CD4-positive, alpha-beta T cell treated with Interleukin-2 at 100 ng/mL for 4 hours (primary cell): ENCODE measurements around the gene FAM168B.

Experiments used
- DNase-seq: peaks from one replicate; pipeline ENCODE4 v3.0.0-alpha.2; 2020; ENCODE audit warnings: low spot score

FAM168B gene

GRCh38 chr2:131055169-131056065, 37.8 kb downstream of the FAM168B start:
- DNase-seq: no peak

DNA sequence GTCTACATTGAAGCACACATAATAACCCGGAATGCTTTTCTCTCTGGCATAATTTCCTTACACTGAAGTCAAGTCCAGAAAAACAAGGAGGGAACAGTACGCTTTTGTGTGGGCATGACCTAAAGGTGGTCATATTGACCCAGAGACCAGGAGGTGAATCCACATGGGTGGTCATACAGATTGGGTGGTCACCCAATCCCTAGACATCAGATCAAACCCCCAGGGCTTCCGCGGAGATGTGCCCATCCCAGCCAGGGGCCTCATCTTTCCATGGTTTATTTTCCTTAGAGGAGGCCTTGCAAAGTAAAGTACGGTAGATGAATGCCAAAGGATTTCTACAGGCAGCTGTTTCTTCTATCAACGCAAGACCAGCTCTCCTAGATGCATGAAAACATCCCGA, 38.8 kb downstream of the FAM168B start:
- DNase-seq: no peak

DNA sequence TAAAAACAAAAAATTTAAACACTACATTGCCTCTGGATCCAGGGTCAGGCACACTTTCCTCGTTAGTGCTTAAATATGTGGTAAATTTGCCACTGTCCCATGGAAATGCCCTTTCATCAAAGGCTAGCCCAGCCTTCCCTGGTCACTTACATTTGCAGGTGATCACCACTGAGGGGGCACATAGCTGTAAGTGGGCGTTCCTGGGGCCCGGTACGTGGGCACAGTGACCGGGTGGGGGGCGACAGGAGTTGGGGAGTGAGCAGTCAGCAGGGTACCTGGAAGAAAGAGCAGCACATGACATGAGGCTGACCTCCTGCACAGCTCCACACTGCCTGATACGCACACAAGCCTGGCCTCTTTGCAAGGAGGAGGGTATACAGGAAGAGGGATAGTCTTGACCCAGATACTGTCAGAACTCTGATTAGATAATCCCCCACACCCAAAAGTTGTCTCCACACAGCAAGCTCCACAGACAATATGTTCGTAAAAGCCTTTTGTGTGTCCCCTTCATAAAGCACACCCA, 40.5 kb downstream of the FAM168B start:
- DNase-seq: no peak

- no peak for DNase-seq
Observed at GRCh38 chr2:131050896-131051295, 42.4 kb downstream of the FAM168B start.

DNA sequence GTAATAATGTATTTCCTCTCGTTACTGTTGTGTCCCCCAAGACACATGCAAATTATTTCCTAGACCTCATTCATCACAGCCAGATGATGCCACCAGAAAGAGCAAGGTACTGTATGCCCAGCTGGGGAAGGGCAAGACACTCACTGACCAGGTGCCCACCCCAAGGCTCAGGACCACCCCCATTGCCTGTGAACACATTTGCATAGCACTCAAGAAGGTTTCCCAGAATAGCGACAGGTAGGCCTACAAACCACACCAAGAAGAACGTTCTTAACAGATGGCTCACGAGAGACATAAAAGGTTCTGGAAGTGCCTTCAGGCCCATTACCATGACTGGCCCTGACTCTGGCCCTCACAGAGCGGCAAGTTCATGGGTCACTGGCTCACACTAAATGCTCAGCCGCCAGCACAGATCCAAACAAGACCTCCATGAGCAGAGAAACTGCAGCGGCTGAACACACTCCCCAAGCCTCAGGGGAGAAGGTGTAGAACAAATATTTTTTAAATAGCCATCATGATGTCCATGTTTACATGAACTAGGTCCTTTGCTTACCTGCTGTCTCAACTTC, 44.0 kb downstream of the FAM168B start:
- DNase-seq: no peak

- DNase-seq: no peak
Observed at GRCh38 chr2:131048641-131049040, 44.6 kb downstream of the FAM168B start.

DNA sequence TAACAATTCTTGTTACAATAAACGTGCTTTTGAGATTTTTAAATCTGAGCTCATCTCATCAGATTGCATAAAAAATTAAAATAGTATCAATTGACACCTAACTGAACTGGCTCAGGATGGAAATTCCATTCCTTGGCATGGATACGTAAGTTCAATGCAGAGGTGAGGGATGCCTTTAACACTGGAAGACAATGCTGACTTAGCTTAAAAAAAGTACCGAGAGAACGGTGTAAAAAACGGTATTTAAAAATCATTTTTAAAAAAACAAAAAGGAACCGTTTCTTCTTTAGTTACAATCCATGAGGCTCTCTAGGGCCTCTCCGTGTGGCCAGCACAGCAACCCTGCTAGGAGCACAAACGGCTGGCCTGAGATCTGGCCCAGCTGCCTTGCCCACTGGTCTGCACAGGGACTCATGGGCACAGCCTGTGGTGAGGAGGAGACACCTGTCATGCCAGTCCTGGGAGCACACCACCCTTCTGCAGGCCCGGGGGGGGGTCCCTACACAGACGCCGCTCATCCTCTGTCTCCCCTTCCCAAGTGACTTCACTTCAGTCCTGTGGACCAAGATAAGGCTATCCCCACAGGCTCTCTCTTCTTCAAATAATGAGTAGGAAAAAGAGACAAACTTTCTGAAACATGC, 45.2 kb downstream of the FAM168B start:
- DNase-seq: no peak

GRCh38 chr2:131046918-131047652, 46.2 kb downstream of the FAM168B start:
- DNase-seq: no peak

GRCh38 chr2:131046028-131046917, 47.0 kb downstream of the FAM168B start:
- DNase-seq: no peak

DNA sequence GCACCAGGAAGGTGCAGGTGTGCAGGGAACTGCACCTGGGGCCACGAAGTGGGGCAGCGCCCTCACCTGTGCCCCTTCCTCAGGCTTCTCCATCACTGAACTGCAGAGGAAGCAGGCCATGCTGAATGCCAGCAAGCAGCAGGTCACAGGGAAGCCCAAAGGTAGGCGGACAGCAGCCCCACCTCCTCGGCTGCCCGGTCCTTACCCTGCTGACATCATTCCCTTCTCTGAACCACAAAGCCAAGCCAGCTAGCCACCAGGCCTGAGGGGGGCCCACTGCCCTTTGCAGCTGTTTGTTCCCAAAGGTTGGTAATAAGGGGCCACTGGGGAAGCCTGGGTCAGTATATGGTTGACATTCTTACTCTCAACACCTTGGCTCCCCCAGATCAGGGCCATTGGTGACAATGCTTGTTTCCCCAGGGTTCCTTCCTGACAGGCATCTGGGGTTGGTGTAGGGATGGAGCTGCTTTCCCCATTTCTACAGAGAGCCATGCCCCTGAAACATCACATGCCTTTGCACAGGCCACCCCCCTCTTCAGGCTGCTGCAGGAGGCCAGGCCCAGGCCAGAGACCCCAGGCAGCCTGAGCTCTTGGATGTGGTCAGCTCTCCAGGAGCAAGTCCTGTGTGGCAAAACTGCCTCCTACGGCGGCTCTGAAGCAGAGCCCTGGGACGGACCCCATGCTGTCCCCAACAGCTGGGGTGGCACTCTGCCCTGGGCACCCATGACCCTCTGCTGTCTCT, 47.8 kb downstream of the FAM168B start:
- no peak for DNase-seq

DNA sequence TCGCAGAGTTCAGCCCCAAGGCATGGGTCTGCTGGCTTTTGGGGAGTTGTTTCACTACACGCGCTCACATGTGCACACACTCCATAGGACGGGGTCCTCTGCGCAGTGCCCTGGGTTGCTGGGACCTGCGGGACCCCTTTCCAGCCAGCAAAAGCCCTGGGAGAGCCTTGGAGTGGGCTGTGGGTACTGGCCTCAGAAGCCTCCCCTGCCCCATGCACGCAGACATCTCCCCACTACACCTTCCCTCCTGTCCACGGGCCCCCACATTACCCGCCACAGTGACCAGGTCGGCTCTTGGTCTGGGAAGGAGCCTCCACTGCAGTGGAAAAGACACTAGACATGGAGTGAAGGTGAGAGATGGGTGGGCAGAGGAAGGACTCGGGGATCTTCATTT, 48.5 kb downstream of the FAM168B start:
- no peak for DNase-seq

DNA sequence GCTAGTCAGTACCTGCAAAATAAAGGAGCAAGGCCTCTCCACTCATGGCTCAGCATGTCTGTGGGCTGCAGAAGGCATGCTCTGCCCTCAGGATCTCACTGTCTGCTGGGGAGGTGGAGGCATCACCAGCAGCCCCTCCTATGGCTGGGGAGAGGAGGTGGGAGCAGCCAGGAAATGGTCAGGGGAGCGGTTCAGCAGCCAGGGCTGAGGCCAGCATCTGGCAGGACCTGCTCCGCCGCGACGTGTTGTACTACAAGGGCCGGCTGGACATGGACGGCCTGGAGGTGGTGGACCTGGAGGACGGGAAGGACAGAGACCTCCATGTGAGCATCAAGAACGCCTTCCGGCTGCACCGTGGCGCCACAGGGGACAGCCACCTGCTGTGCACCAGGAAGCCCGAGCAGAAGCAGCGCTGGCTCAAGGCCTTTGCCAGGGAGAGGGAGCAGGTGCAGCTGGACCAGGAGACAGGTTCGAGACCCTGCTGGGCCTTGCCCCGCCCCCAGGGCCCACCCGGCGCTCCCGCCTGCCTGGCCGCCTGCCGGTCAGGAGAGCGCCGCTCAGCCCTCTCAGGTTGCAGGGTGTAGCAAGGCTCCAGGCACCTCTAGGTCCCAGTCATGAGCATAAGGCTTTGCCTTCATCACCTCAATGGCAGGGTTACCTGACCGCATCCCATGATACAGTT, 49.0 kb downstream of the FAM168B start:
- no peak for DNase-seq

GRCh38 chr2:131043199-131044074, 49.8 kb downstream of the FAM168B start:
- DNase-seq: no peak

GRCh38 chr2:131042148-131042775, 51.0 kb downstream of the FAM168B start:
- DNase-seq: no peak

- no peak for DNase-seq
Observed at GRCh38 chr2:131041402-131042147, 51.7 kb downstream of the FAM168B start.

- peak; percentile 7 for DNase-seq
Observed at GRCh38 chr2:131040661-131041401, 52.4 kb downstream of the FAM168B start.
